Sigmoid colon (tissue), 7 donors: ENCODE data around the gene SMIM24. TPM values are rescaled to one million over a fixed set of nuclear protein-coding genes. Genes with fewer than 3 reads are reported as not detected.
A peak's percentile ranks its signal among the peaks of the same experiment; 100 is the strongest.
"Not testable (repeated sequence)": the region's sequence is repeated elsewhere in the genome, so short reads cannot be mapped to it uniquely, and the experiment has no call there.

Experiments used
- DNase-seq: peaks from one replicate; pipeline ENCODE4 v3.0.0-alpha.2; 2019
- H3K27ac ChIP-seq, 4 donors: fragments of 200-600 bp; sonication (generic); one replicate each; pipeline ENCODE4 v1.5.1; 2016 to 2019; ENCODE audit warnings: mild to moderate bottlenecking in 1 of 4
- H3K27me3 ChIP-seq, 3 donors: fragments of 200-600 bp; sonication (generic); one replicate each; pipeline ENCODE4 v1.5.1; 2019; ENCODE audit warnings: mild to moderate bottlenecking in 1 of 3
- H3K36me3 ChIP-seq, 4 donors: fragments of 200-600 bp; sonication (generic); one replicate each; pipeline ENCODE4 v1.5.1; 2016 to 2019
- H3K4me1 ChIP-seq, 4 donors: fragments of 200-600 bp; sonication (generic); one replicate each; pipeline ENCODE4 v1.5.1; 2017 to 2019
- H3K4me3 ChIP-seq, 4 donors: fragments of 200-600 bp; sonication (generic); one replicate each; pipeline ENCODE4 v1.5.1; 2017 to 2019; ENCODE audit warnings: mild to moderate bottlenecking in 2 of 4, moderate library complexity in 1 of 4
- H3K9me3 ChIP-seq, 4 donors: fragments of 200-600 bp in 3 of 4; sonication (generic) in 3 of 4; one replicate each; pipeline versions ENCODE4 v1.5.1 to v1.6.1; 2013 to 2019
- EP300 ChIP-seq, 4 donors: sonication (generic); formaldehyde crosslinking; IDR thresholded peaks; one replicate each; pipeline ENCODE4 v1.6.1; 2017; ENCODE audit warnings: antibody characterized with exemption in 4 of 4
- POLR2A ChIP-seq, 2 donors: fragments of 450-650 bp; IDR thresholded peaks; one replicate each; pipeline ENCODE4 v1.6.1; 2016; ENCODE audit warnings: antibody characterized with exemption in 2 of 2, mild to moderate bottlenecking in 2 of 2, moderate library complexity in 2 of 2
- POLR2AphosphoS5 ChIP-seq, 4 donors: sonication (generic); formaldehyde crosslinking; IDR thresholded peaks; one replicate each; pipeline ENCODE4 v1.6.1; 2017; ENCODE audit warnings: antibody characterized with exemption in 4 of 4
- WGBS, 2 donors: extraction: QIAGEN DNeasy Blood & Tissue Kit; methylation state at CpG; one replicate each; pipeline ENCODE4 v1.1.7; 2013; 5-methylcytosine and 5-hydroxymethylcytosine counted together
- intact Hi-C: fragments of 100-400 bp; cut with DNase I; formaldehyde crosslinking; loops from one replicate; pipeline ENCODE4 v1.15.1; 2023
- polyA plus RNA-seq, 3 donors: library from polyadenylated mRNA; stranded (reverse); fragments of 200-250 nt; gene quantifications; one replicate each; pipeline ENCODE4 v1.2.3, GENCODE V29; 2013
- total RNA-seq, 4 donors: library from RNA; depleted of rRNA; stranded (reverse); fragments of >200 nt; gene quantifications; one replicate each; pipeline ENCODE4 v1.1.0, GENCODE V29; 2016
- TF ChIP-seq, protein P1 (sequence below), 4 experiments: fragments of 450-650 bp in 3 of 4; fragments of 200-600 bp in 1 of 4; IDR thresholded peaks; one replicate each; pipeline ENCODE4 v1.5.1; 2016 to 2019; ENCODE audit warnings: antibody characterized with exemption in 4 of 4, mild to moderate bottlenecking in 3 of 4, moderate library complexity in 2 of 4
- donor health status: healthy with polysubstance abuse.
- donor health status: Bipolar disorder and iron deficiency.
- donor health status: healthy.

The SMIM24 gene
- total and polyA plus RNA-seq, 7 donors = 15.1 to 72.7 (median 30.3) TPM; not detected in 4

DNA sequence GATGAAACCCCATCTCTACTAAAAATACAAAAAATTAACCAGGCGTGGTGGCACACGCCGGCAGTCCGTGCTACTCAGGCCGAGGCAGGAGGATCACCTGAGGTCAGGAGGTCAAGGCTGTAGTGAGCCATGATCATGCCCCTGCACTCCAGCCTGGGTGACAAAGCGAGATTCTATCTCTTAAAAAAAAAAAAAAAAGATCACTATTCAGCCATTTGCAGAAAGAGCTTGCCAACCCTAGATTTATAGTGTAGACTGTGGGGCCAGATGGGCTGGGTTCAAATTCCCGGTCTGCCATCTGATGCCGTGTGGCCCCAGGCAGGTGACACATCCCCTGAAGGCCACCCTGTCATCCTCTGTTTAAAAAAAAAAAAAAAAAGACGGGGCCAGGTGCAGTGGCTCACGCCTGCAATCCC is 28.9 kb downstream of the SMIM24 start:
- DNase-seq = no peak
- 82 to 87% methylated on average over 10 of the region's 10 CpGs for WGBS, 2 donors
- Histone ChIP-seq H3K9me3 (no peaks in the 10 kb centered on the region), H3K27me3 (no peaks in the 10 kb centered on the region), H3K4me3 (no peak overlapping the region), H3K36me3 (peaks cover 39 to 89% (median 67%) of the 10 kb centered on the region in 4 donors), H3K27ac (peak overlapping the region; percentile 80 to 92 (median 86)), H3K4me1 (peaks cover 0 to 36% (median 24%) of the 10 kb centered on the region in 4 donors)
- TF ChIP-seq POLR2AphosphoS5 (IDR thresholded peaks at IDR 0.05) (no peak), POLR2A (IDR thresholded peaks at IDR 0.05) (no peak), EP300 (IDR thresholded peaks at IDR 0.05) (no peak)
- TF ChIP-seq, protein P1, sequence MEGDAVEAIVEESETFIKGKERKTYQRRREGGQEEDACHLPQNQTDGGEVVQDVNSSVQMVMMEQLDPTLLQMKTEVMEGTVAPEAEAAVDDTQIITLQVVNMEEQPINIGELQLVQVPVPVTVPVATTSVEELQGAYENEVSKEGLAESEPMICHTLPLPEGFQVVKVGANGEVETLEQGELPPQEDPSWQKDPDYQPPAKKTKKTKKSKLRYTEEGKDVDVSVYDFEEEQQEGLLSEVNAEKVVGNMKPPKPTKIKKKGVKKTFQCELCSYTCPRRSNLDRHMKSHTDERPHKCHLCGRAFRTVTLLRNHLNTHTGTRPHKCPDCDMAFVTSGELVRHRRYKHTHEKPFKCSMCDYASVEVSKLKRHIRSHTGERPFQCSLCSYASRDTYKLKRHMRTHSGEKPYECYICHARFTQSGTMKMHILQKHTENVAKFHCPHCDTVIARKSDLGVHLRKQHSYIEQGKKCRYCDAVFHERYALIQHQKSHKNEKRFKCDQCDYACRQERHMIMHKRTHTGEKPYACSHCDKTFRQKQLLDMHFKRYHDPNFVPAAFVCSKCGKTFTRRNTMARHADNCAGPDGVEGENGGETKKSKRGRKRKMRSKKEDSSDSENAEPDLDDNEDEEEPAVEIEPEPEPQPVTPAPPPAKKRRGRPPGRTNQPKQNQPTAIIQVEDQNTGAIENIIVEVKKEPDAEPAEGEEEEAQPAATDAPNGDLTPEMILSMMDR (IDR thresholded peaks at IDR 0.05) = no peak
- intact Hi-C loops = loop anchor here (2.0 to 5.0 kb wide), 3 partner anchors 21 to 84 kb away; partner anchors contain the start of gene NFIC

DNA sequence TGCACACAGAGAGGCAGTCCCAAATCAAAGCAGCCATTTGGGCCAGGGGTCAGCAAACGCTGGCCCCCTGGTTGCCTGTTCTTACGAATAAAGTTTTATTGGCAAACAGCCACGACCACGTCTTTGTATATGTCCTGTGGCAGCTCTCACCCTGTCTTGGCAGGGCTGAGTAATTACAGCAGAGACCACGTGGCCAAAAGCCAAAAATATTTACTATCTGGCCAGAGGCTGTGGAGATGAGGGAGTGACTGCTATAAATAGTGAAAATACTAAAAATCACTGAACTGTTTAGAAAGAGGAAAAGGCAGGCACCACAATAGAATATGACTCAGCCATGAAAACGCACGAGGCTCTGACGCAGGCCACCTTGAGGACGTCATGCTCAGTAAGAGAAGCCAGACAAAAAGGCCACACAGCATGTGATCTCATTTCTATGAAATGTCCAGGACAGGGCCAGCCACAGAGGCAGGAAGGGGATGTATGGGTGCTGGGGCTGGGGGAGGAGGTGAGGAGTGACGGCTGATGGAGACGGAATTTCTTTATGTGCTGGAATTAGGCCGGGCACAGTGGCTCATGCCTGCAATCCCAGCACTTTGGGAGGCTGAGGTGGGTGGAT is 29.4 kb downstream of the SMIM24 start:
- TF ChIP-seq, protein P1 (IDR thresholded peaks at IDR 0.05) = no peak
- TF ChIP-seq EP300 (IDR thresholded peaks at IDR 0.05) = peak; percentile 96 to 100 (median 98)
- no peak for TF ChIP-seq POLR2A (IDR thresholded peaks at IDR 0.05)
- peak; percentile 69 to 96 (median 83) for TF ChIP-seq POLR2AphosphoS5 (IDR thresholded peaks at IDR 0.05)
- peak; percentile 96 for DNase-seq
- intact Hi-C loops = loop anchor here (2.0 to 5.0 kb wide), 3 partner anchors 20 to 84 kb away; partner anchors contain the start of gene NFIC
- peak overlapping the region; percentile 80 to 92 (median 86) for H3K27ac ChIP-seq
- H3K36me3 ChIP-seq = peaks cover 39 to 89% (median 67%) of the 10 kb centered on the region in 4 donors
- peaks cover 0 to 31% (median 20%) of the 10 kb centered on the region in 4 donors for H3K4me1 ChIP-seq
- H3K27me3 ChIP-seq = no peaks in the 10 kb centered on the region
- 58 to 65% methylated on average over 12 of the region's 12 CpGs for WGBS, 2 donors
- H3K9me3 ChIP-seq = no peaks in the 10 kb centered on the region
- H3K4me3 ChIP-seq = no peak overlapping the region

DNA sequence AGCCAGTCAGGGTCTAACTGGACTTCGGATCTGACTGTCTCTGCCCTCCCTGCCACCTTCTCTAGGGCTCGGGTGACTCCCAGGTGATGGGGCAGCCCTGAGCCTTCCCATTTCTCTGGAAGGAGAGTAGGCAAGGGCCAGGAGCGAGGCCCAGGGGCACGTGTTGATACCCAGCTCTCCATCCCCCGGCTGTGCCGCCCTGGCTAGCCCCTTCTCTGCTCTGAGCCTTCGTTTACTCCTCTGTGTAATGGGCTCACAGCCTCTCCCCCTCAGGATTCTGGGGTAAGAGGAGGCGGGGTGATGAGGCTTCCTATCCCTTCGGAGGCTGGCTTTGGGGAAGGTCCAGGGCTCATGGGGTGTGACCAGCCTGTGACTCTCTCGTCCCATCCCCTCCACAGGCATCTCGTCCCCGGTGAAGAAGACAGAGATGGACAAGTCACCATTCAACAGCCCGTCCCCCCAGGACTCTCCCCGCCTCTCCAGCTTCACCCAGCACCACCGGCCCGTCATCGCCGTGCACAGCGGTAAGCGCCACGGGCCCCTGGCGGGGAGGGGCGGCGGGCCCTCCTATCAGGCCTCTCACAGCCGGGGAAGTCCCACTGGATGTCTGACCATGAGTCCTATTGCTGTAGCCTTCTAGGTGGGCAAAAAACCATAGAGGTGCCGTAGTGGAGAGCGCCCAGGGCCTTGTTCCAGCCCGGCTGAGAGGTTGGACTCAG is 31.6 kb downstream of the SMIM24 start:
- WGBS, 2 donors = 95 to 96% methylated on average over 28 of the region's 28 CpGs
- intact Hi-C loops = no loop called here
- peaks cover 0 to 37% (median 34%) of the 10 kb centered on the region in 4 donors for H3K4me1 ChIP-seq
- no peak overlapping the region for H3K4me3 ChIP-seq
- H3K36me3 ChIP-seq = peaks cover 27 to 86% (median 58%) of the 10 kb centered on the region in 4 donors
- no peaks in the 10 kb centered on the region for H3K27me3 ChIP-seq
- no peaks in the 10 kb centered on the region for H3K9me3 ChIP-seq
- TF ChIP-seq, protein P1 (IDR thresholded peaks at IDR 0.05) = no peak
- no peak for TF ChIP-seq EP300 (IDR thresholded peaks at IDR 0.05)
- no peak for TF ChIP-seq POLR2AphosphoS5 (IDR thresholded peaks at IDR 0.05)
- no peak for TF ChIP-seq POLR2A (IDR thresholded peaks at IDR 0.05)
- peak overlapping the region; percentile 80 to 92 (median 86) for H3K27ac ChIP-seq
- no peak for DNase-seq

DNA sequence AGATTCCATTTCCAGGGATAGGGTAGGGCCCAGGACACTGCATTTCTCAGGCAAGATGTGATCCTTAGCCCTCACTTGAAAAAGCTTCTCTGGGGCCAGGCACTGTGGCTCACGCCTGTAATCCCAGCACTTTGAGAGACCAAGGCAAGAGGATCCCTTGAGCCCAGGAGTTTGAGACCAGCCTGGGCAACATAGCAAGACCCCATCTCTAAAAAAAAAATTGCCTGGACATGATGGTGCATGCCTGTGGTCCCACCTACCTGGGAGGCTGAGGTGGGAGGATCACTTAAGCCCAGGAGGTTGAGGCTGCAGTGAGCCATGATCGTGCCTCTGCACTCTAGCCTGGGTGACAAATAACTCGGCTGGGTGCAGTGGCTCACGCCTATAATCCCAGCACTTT is 33.7 kb downstream of the SMIM24 start:
- intact Hi-C loops, DNase-seq, H3K9me3 ChIP-seq, H3K27me3 ChIP-seq, H3K4me3 ChIP-seq: not testable (repeated sequence)
- Histone ChIP-seq H3K36me3 (peaks cover 10 to 80% (median 43%) of the 10 kb centered on the region in 4 donors), H3K4me1 (peaks cover 0 to 52% (median 42%) of the 10 kb centered on the region in 4 donors), H3K27ac (peak overlapping the region in 1 of 4 donors; percentile 92)
- WGBS, 2 donors = 95 to 96% methylated on average over 4 of the region's 4 CpGs

DNA sequence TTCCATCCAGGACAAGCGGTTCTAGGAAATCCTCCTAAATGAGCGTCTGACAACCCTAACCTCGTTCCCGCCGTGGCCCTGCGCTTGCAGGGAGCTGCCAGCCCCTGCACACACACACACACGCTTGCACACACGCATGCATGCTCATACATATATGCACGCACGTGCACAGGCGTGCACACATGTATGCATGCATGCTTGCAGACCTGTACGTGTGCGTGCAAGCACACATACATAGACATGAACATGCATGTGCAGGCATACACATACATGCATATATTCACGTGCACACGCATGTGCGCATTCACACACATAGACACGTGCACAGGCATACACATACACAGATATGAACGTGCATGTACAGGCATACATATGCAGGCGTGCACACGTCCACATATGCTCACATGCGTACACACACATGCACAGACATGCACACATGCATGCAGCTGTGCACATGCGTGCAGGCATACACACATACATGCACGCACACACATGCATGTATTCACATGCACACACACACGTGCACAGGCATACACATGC is 35.6 kb downstream of the SMIM24 start:
- TF ChIP-seq, protein P1 (IDR thresholded peaks at IDR 0.05) = no peak
- peak; percentile 12 to 46 (median 38) for TF ChIP-seq POLR2AphosphoS5 (IDR thresholded peaks at IDR 0.05)
- TF ChIP-seq EP300 (IDR thresholded peaks at IDR 0.05) = no peak
- H3K9me3 ChIP-seq = no peaks in the 10 kb centered on the region
- WGBS, 2 donors = 78 to 91% methylated on average over 24 of the region's 24 CpGs
- intact Hi-C loops = no loop called here
- peaks cover 0 to 57% (median 46%) of the 10 kb centered on the region in 4 donors for H3K4me1 ChIP-seq
- H3K27ac ChIP-seq = peak overlapping the region in 3 of 4 donors; percentile 56 to 92 (median 68)
- no peaks in the 10 kb centered on the region for H3K27me3 ChIP-seq
- DNase-seq = no peak
- peaks cover 15 to 85% (median 43%) of the 10 kb centered on the region in 4 donors for H3K36me3 ChIP-seq
- H3K4me3 ChIP-seq = no peak overlapping the region
